Fibroblast of skin of right quadriceps (primary cell): ENCODE data around the gene PDE4D.
A peak's percentile ranks its signal among the peaks of the same experiment; 100 is the strongest.
"Not testable (repeated sequence)": the region's sequence is repeated elsewhere in the genome, so short reads cannot be mapped to it uniquely, and the experiment has no call there.

Experiments
- DNase-seq: peaks from one replicate; pipeline ENCODE4 v3.0.0-alpha.2; 2013

Gene PDE4D

DNA sequence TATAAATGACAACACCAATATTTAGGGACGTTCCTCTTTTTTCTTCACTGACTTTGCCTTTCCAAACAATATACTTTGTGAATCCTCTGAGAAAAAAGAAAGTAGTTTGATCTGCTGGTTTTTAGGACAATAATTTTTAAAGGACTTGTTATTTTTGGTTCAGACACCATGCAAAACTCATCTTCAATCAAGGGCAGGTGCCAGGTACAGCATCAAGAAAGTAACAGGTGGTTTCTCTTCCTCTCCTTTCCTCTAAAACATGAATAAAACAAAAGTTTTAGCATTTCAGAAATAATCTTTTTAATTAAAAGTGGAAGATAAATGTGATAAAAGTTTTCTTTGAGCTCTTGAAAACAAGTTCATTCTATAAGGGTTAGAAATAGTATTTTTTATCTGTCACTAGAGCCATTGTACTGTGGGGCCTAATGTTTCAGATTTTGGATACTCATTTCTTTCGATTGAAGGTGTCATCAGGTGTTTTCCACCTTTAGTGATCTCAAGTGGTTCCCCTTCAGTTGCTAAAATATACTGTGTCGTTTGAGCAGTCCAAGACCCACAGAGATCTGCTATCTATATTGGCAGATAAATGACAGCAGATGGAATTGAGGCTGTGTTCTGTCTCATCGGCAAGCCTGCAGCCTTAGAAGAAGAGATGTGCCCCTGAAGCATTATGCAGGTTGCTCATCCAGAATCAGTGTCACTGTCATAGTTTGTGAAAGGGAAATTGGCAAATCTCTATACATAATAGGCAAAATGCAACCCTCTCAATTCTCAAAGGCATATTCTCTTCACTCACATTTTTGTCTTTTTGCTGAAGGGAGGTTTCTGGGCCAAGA is 499.7 kb downstream of the PDE4D start:
- no peak for DNase-seq

DNA sequence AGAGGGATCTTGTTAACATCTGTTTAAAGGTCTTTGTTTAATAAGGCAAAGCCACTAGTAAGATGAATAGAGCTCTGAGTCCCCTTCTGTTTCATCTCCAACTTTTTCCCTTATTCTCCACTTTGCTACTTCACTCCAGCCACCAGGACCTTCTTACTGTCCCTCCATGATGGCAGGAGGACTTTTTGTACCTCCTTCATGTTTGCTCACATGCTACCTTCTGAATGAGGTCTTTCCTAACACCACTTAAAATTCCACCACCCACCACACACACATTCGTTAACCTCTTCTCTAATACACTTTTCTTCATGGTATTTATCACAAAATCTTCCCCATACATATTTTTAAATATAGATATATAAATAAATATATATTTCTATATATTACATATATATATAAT is 501.9 kb downstream of the PDE4D start:
- no peak for DNase-seq

DNA sequence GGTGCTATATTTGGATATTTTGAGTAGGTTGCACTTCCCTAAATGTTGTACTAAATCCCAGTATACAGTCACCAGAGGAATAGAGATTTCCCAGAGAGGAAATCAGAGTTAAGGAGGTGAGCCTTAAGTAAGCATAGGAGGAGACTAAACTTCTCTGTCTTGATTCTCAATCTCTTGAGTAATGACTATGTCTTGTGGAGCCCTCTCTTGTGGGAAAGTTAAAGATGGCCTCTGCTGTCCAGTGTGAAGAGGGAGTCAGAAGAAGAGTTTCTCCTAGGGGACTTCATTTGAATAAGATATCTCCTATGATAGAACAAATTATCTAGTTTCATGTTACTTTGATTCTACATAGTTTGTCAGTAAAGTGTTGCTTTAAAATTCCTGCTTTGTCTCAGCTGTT is 502.5 kb downstream of the PDE4D start:
- no peak for DNase-seq

DNA sequence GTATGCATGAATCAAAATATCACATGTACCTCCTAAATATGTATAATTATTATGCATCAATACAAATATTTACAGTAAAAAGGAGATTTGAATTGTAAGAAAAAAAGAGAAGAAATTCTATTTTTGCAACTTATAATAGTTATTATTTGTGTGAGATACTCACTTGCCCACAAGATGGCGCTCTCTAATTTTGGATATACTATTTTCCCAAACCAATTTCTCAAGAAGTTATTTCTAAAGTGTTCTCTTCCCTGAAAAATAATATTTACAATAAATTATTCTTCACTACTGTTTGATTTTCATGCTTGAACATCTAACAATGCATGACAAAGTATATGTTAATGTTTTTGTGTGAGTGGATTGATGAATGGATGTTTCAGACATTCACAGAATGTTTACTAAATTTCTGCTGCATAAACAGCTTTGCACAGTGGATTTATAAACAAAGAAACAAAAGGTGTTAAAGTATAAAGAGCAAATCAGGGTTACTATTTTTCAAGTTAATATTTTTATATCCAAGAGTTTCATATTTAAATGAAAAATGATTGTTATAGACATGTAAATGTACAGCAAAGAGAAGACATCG is 503.4 kb downstream of the PDE4D start:
- peak; percentile 21 for DNase-seq

GRCh38 chr5:59387127-59387526 is 506.4 kb downstream of the PDE4D start:
- DNase-seq, result no peak

DNA sequence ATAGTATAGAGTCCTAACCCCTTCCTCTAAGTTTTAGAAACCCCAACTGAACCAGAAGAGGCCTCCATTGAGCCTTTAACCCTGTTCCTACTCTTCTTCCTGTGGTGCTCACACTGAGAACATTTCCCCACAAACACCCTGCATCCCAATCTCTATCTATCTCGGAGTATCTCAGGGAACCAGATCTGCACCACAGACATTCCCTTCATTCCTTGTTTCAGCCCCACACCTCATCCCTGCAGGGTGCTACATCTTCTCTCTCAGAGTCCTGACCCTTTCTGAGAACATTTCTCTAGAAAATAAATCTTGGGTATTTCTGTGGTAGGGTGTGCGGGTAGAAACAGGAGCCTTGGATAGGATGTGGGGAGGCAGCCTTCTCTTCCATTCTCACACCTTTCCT is 507.8 kb downstream of the PDE4D start:
- no peak for DNase-seq

DNA sequence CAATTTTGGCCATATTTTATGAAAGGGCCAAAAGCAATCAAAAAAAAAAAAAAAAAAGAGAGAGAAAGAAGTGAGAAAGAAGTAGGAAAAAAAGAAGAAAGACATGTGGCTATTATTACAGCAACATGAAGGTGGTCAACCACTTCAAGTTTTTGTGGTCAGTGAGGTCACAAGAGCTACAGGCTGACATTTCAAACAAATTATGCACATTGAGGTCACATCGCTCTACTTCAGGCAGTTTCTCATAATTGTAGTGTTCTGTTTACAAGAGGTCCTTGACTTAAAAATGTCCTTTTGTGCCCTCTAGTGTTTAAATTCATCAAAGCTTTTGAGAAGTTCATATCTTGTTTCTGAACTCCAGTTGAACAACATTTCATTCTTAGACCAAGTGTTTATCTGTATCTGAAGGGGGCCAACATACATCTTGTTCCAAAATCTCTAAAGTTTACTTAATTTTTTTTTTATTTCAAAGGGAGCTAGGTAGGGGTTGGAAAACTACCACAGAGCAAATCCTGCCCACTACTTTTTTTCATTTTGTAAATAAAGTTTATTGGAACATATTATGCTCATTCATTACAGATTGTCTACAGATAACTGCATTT is 513.1 kb downstream of the PDE4D start:
- peak; percentile 79 for DNase-seq

GRCh38 chr5:59374036-59374435 is 519.5 kb downstream of the PDE4D start:
- not testable (repeated sequence) for DNase-seq

GRCh38 chr5:59371525-59372127 is 521.9 kb downstream of the PDE4D start:
- DNase-seq, result no peak

GRCh38 chr5:59368951-59369350 is 524.6 kb downstream of the PDE4D start:
- no peak for DNase-seq

GRCh38 chr5:59367791-59368394 is 525.6 kb downstream of the PDE4D start:
- DNase-seq, result peak; percentile 63

DNA sequence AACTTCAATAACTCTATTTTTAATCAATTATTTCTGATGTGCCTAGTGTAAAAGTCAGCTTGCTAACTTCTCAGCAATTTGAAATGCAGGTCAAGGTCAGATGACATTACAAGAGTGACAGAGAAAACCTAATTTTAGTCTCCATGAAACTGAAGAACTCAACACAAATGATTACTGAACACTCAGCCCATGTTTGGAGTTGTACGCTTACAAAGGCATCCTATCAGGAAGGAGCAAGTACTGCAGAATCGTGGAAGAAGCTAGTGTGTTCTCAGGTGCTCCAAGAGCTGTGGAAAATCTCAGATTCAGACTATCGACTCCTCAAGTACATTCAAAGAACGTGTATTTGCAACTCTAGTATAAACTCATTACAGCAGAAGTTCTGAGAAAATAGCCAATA is 526.7 kb downstream of the PDE4D start:
- DNase-seq, result no peak

GRCh38 chr5:59362438-59362837 is 531.1 kb downstream of the PDE4D start:
- DNase-seq, result no peak

GRCh38 chr5:59361454-59361853 is 532.1 kb downstream of the PDE4D start:
- DNase-seq, result no peak

DNA sequence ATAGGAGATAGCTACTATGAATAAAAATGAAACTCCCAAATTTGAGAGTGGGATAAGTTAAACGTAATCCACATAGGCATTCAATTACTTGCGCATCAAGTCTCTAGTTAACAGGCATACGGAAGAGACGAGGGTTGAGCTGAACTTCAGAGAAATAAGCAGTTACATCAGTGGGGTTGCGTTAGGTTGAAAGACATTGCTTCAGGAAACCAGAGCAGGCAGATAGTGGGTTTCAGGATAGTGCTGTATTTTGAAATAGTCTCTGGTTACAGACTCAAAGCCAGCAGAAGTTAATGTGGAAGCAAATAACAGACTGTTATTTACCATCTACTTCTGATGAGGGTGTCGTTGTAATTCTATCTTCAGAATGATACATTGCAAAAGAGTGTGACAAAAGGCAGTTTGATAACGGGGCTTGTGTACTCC is 533.4 kb downstream of the PDE4D start:
- no peak for DNase-seq

- DNase-seq, result no peak
Measured at GRCh38 chr5:59358005-59358861, 535.3 kb downstream of the PDE4D start.

- DNase-seq, result no peak
Measured at GRCh38 chr5:59357381-59357977, 536.0 kb downstream of the PDE4D start.

GRCh38 chr5:59356813-59357380 is 536.6 kb downstream of the PDE4D start:
- no peak for DNase-seq

DNA sequence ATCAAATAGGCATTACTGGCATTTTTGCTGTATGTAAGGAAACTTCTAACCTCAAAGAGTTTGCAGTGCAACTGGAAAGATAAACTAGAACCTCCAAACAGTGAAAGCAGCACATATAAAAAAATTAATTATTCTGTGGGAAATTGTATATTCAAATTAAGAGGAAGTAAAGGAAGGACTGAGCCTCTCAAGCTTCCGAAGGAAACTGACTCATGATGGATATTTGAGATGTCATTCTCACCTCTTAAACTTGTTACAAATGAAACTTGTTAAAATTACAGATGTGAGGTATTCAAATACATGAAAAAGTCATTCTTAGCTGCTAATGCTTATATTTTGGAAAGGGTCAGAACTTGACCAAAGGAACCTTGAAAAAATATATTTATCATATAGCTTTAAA is 538.7 kb downstream of the PDE4D start:
- DNase-seq, result no peak

- peak; percentile 28 for DNase-seq
Measured at GRCh38 chr5:59354274-59354673, 539.3 kb downstream of the PDE4D start.

GRCh38 chr5:59351076-59351794 is 542.3 kb downstream of the PDE4D start:
- DNase-seq, result no peak
